ENCODE data around the gene CHST12.

Gene CHST12

GRCh38 chr7:2476776-2477446 lies 73.5 kb downstream of the CHST12 start:
- no peak for TF ChIP-seq FOXP2 (optimal IDR thresholded peaks at IDR 0.05; ENCODE audit: borderline replicate concordance, extremely low read depth, extremely low read length, insufficient read depth)
- no peak for TF ChIP-seq TAF1 (IDR thresholded peaks at IDR 0.05; ENCODE audit: borderline replicate concordance, insufficient read depth, low read length)
- TF ChIP-seq REST (IDR thresholded peaks at IDR 0.05; ENCODE audit: insufficient read depth in 1 of 2, low read depth in 2 of 2, low read length in 2 of 2), result no peak
- no peak for TF ChIP-seq POLR2AphosphoS5 (IDR thresholded peaks at IDR 0.05; ENCODE audit: low read depth, low read length)
- no peak for TF ChIP-seq SIN3A (IDR thresholded peaks at IDR 0.05; ENCODE audit: borderline replicate concordance, insufficient read depth, low read length)

GRCh38 chr7:2477447-2478398 lies 74.3 kb downstream of the CHST12 start:
- TF ChIP-seq REST (IDR thresholded peaks at IDR 0.05; ENCODE audit: insufficient read depth in 1 of 2, low read depth in 2 of 2, low read length in 2 of 2), result no peak
- TF ChIP-seq TAF1 (IDR thresholded peaks at IDR 0.05; ENCODE audit: borderline replicate concordance, insufficient read depth, low read length), result no peak
- TF ChIP-seq POLR2AphosphoS5 (IDR thresholded peaks at IDR 0.05; ENCODE audit: low read depth, low read length), result no peak
- TF ChIP-seq FOXP2 (optimal IDR thresholded peaks at IDR 0.05; ENCODE audit: borderline replicate concordance, extremely low read depth, extremely low read length, insufficient read depth), result no peak
- no peak for TF ChIP-seq SIN3A (IDR thresholded peaks at IDR 0.05; ENCODE audit: borderline replicate concordance, insufficient read depth, low read length)

GRCh38 chr7:2478399-2478785 lies 75.0 kb downstream of the CHST12 start:
- no peak for TF ChIP-seq SIN3A (IDR thresholded peaks at IDR 0.05; ENCODE audit: borderline replicate concordance, insufficient read depth, low read length)
- TF ChIP-seq POLR2AphosphoS5 (IDR thresholded peaks at IDR 0.05; ENCODE audit: low read depth, low read length), result no peak

- TF ChIP-seq SIN3A (IDR thresholded peaks at IDR 0.05; ENCODE audit: borderline replicate concordance, insufficient read depth, low read length) (no peak), REST (IDR thresholded peaks at IDR 0.05; ENCODE audit: insufficient read depth in 1 of 2, low read depth in 2 of 2, low read length in 2 of 2) (no peak)
These were observed 75.4 kb downstream of the CHST12 start for GRCh38 chr7:2478800-2479199.

GRCh38 chr7:2479276-2480069 lies 76.1 kb downstream of the CHST12 start:
- TF ChIP-seq SIN3A (IDR thresholded peaks at IDR 0.05; ENCODE audit: borderline replicate concordance, insufficient read depth, low read length), result no peak

GRCh38 chr7:2480070-2480408 lies 76.6 kb downstream of the CHST12 start:
- TF ChIP-seq FOXP2 (optimal IDR thresholded peaks at IDR 0.05; ENCODE audit: borderline replicate concordance, extremely low read depth, extremely low read length, insufficient read depth), result no peak
- no peak for TF ChIP-seq SIN3A (IDR thresholded peaks at IDR 0.05; ENCODE audit: borderline replicate concordance, insufficient read depth, low read length)
- no peak for TF ChIP-seq POLR2AphosphoS5 (IDR thresholded peaks at IDR 0.05; ENCODE audit: low read depth, low read length)
- no peak for TF ChIP-seq REST (IDR thresholded peaks at IDR 0.05; ENCODE audit: insufficient read depth in 1 of 2, low read depth in 2 of 2, low read length in 2 of 2)
- TF ChIP-seq TAF1 (IDR thresholded peaks at IDR 0.05; ENCODE audit: borderline replicate concordance, insufficient read depth, low read length), result no peak

All from PFSK-1 (cell line).